ENCODE measurements around the gene ZNF611. TPM values are rescaled to one million over a fixed set of nuclear protein-coding genes. Genes with fewer than 3 reads are reported as not detected.
"Not testable (repeated sequence)": the region's sequence is repeated elsewhere in the genome, so short reads cannot be mapped to it uniquely, and the experiment has no call there.

ZNF611 gene
- total and polyA plus RNA-seq, 3 experiments from 2014 or later: 21.9 to 44.5 (median 24.2) TPM

GRCh38 chr19:52694921-52695320, 39.9 kb downstream of the ZNF611 start:
- Mint-ChIP-seq H3K4me3 (no peak overlapping the region), H3K9me3 (peaks cover 0 to 15% (median 10%) of the 10 kb centered on the region in 5 donors), H3K36me3 (peaks cover 0 to 5% (median 5%) of the 10 kb centered on the region in 3 donors), H3K27ac (no peak overlapping the region), H3K27me3 (no peaks in the 10 kb centered on the region), H3K4me1 (peaks cover 11 to 22% (median 16%) of the 10 kb centered on the region in 3 donors)
- no peaks in the 10 kb centered on the region for H3K27me3 ChIP-seq (ENCODE audit: insufficient read depth, low read length, poor library complexity, severe bottlenecking)
- ChIA-PET POLR2A (no interaction called here), CTCF (no interaction called here)
- H3K9me3 ChIP-seq (ENCODE audit: low read length): no peaks in the 10 kb centered on the region
- H3K27ac ChIP-seq (ENCODE audit: low read depth, low read length): no peak overlapping the region
- H3K36me3 ChIP-seq (ENCODE audit: insufficient read depth, low read length): no peaks in the 10 kb centered on the region
- no peak for DNase-seq
- H3K4me1 ChIP-seq (ENCODE audit: insufficient read depth, low read length): peaks cover 7% of the 10 kb centered on the region
- H3K4me3 ChIP-seq (ENCODE audit: low read length): no peak overlapping the region

DNA sequence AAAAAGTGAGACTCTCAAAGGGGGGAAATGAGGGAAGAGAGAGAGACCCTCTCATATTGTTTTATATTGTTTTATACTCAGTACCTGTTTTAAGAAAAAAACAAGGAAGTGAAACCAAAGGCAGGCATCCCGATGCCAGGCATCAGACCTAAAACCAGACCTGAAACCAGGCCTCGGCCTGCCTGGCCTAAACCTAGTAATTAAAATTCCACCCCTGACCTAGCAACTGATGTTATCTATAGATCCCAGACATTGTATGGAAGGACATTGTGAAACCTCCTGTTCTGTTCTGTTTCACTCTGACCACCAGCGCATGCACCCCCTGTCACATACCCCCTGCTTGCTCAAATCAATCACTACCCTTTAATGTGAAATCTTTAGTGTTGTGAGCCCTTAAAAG, 40.6 kb downstream of the ZNF611 start:
- H3K36me3 Mint-ChIP-seq; H3K4me1 ChIP-seq (ENCODE audit: insufficient read depth, low read length); POLR2A ChIA-PET; DNase-seq; H3K36me3 ChIP-seq (ENCODE audit: insufficient read depth, low read length); CTCF ChIA-PET; H3K4me3 ChIP-seq (ENCODE audit: low read length); H3K27me3 ChIP-seq (ENCODE audit: insufficient read depth, low read length, poor library complexity, severe bottlenecking); H3K27ac ChIP-seq (ENCODE audit: low read depth, low read length); H3K9me3 ChIP-seq (ENCODE audit: low read length); H3K4me3 Mint-ChIP-seq; H3K27me3 Mint-ChIP-seq; H3K27ac Mint-ChIP-seq: not testable (repeated sequence)
- Mint-ChIP-seq H3K9me3 (peaks cover 0 to 11% (median 8%) of the 10 kb centered on the region in 5 donors), H3K4me1 (peaks cover 16 to 29% (median 18%) of the 10 kb centered on the region in 3 donors)

DNA sequence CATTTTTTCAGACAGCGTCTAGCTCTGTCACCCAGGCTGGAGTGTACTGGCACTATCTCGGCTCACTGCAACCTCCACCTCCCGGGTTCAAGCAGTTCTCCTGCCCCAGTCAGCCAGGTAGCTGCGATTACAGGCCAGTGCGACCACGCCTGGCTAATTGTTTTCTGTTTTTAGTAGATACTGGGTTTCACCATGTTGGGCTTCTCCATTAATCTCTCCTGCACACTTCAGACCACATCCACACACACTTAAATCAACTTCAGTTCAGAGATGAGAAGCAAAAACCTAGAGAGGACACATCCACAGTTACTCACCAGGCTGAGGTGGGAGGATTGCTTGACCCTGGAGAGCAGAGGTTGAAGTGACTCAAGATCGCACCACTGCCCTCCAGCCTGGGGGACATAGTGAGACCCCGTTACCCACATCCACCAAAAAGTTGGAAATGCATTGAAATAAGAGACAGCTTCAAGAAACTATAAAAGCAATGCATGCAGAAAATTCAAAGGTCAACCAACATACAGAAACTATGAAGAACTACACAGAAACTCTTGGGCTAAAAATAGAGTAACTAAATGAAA, 42.3 kb downstream of the ZNF611 start:
- no peak overlapping the region for H3K27ac ChIP-seq (ENCODE audit: low read depth, low read length)
- Mint-ChIP-seq H3K36me3 (peaks cover 0 to 8% (median 0%) of the 10 kb centered on the region in 3 donors), H3K27me3 (peaks cover 0 to 2% of the 10 kb centered on the region in 2 donors), H3K4me3 (peak overlapping the region in 3 of 7 donors; percentile 3 to 54 (median 8)), H3K27ac (no peak overlapping the region), H3K9me3 (peaks cover 0 to 1% (median 0%) of the 10 kb centered on the region in 5 donors), H3K4me1 (peaks cover 26 to 38% (median 32%) of the 10 kb centered on the region in 3 donors)
- ChIA-PET CTCF (no interaction called here), POLR2A (no interaction called here)
- H3K27me3 ChIP-seq (ENCODE audit: insufficient read depth, low read length, poor library complexity, severe bottlenecking): no peaks in the 10 kb centered on the region
- H3K9me3 ChIP-seq (ENCODE audit: low read length): no peaks in the 10 kb centered on the region
- no peak overlapping the region for H3K4me3 ChIP-seq (ENCODE audit: low read length)
- peaks cover 15% of the 10 kb centered on the region for H3K4me1 ChIP-seq (ENCODE audit: insufficient read depth, low read length)
- DNase-seq: no peak
- H3K36me3 ChIP-seq (ENCODE audit: insufficient read depth, low read length): no peaks in the 10 kb centered on the region

DNA sequence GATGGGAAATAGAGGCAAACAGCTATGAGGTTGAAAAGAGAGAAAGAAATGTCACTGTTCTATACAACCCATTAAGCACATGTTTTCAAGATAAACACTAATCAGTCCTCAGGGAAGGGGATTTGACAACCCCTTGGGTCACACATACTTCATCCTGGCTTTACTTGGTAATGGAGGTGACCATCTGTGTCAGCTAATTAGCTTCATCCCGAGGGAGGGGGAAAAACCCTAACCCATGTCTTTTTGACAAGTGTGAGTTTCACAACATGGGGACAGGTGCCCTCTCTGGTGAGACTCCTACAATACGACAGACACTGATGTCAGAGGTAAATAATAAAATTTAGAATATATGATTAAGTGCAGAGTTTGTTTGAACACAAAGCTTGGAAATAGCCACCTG, 43.1 kb downstream of the ZNF611 start:
- H3K36me3 ChIP-seq (ENCODE audit: insufficient read depth, low read length): no peaks in the 10 kb centered on the region
- ChIA-PET CTCF (no interaction called here), POLR2A (interaction anchor here (0.6 kb wide), 1 partner anchor 11 kb away, joined by 3 read pairs; no protein-coding TSS in a partner anchor)
- H3K36me3 Mint-ChIP-seq: peaks cover 0 to 8% (median 0%) of the 10 kb centered on the region in 3 donors
- peaks cover 0 to 2% of the 10 kb centered on the region in 2 donors for H3K27me3 Mint-ChIP-seq
- H3K27ac ChIP-seq (ENCODE audit: low read depth, low read length): no peak overlapping the region
- H3K4me3 ChIP-seq (ENCODE audit: low read length): no peak overlapping the region
- no peak for DNase-seq
- H3K27ac Mint-ChIP-seq: peak overlapping the region in 5 of 8 donors; percentile 36 to 85 (median 54)
- no peaks in the 10 kb centered on the region for H3K9me3 ChIP-seq (ENCODE audit: low read length)
- H3K27me3 ChIP-seq (ENCODE audit: insufficient read depth, low read length, poor library complexity, severe bottlenecking): no peaks in the 10 kb centered on the region
- H3K4me1 ChIP-seq (ENCODE audit: insufficient read depth, low read length): peaks cover 15% of the 10 kb centered on the region
- no peaks in the 10 kb centered on the region for H3K9me3 Mint-ChIP-seq
- H3K4me1 Mint-ChIP-seq: peaks cover 26 to 38% (median 32%) of the 10 kb centered on the region in 3 donors
- peak overlapping the region; percentile 56 to 98 (median 93) for H3K4me3 Mint-ChIP-seq

DNA sequence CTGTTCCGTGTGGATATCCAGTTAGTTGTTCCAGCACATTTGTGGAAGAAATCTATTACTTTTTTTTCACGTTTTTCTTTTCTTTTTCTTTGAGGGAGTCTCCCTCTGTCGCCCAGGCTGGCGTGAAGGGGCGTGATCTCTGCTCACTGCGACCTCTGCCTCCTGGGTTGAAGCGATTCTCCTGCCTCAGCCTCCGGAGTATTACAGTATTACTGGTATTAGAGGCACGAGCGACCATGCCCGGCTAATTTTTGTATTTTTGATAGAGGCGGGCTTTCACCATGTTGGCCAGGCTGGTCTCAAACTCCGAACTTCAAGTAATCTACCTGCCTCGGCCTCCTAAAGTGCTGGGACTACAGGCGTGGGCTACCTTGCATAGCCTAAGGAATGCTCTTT, 43.6 kb downstream of the ZNF611 start:
- peaks cover 0 to 2% of the 10 kb centered on the region in 2 donors for H3K27me3 Mint-ChIP-seq
- Histone ChIP-seq H3K36me3 (ENCODE audit: insufficient read depth, low read length) (no peaks in the 10 kb centered on the region), H3K27ac (ENCODE audit: low read depth, low read length) (peak overlapping the region; percentile 62), H3K4me3 (ENCODE audit: low read length) (peak overlapping the region; percentile 83), H3K27me3 (ENCODE audit: insufficient read depth, low read length, poor library complexity, severe bottlenecking) (no peaks in the 10 kb centered on the region), H3K9me3 (ENCODE audit: low read length) (no peaks in the 10 kb centered on the region), H3K4me1 (ENCODE audit: insufficient read depth, low read length) (peaks cover 15% of the 10 kb centered on the region)
- H3K9me3 Mint-ChIP-seq: no peaks in the 10 kb centered on the region
- peaks cover 0 to 8% (median 0%) of the 10 kb centered on the region in 3 donors for H3K36me3 Mint-ChIP-seq
- H3K4me3 Mint-ChIP-seq: peak overlapping the region; percentile 87 to 98 (median 93)
- peaks cover 26 to 38% (median 32%) of the 10 kb centered on the region in 3 donors for H3K4me1 Mint-ChIP-seq
- H3K27ac Mint-ChIP-seq: peak overlapping the region; percentile 85 to 97 (median 96)
- DNase-seq: no peak
- ChIA-PET POLR2A (interaction anchor here (0.6 kb wide), 1 partner anchor 12 kb away, joined by 3 read pairs; no protein-coding TSS in a partner anchor), CTCF (no interaction called here)

DNA sequence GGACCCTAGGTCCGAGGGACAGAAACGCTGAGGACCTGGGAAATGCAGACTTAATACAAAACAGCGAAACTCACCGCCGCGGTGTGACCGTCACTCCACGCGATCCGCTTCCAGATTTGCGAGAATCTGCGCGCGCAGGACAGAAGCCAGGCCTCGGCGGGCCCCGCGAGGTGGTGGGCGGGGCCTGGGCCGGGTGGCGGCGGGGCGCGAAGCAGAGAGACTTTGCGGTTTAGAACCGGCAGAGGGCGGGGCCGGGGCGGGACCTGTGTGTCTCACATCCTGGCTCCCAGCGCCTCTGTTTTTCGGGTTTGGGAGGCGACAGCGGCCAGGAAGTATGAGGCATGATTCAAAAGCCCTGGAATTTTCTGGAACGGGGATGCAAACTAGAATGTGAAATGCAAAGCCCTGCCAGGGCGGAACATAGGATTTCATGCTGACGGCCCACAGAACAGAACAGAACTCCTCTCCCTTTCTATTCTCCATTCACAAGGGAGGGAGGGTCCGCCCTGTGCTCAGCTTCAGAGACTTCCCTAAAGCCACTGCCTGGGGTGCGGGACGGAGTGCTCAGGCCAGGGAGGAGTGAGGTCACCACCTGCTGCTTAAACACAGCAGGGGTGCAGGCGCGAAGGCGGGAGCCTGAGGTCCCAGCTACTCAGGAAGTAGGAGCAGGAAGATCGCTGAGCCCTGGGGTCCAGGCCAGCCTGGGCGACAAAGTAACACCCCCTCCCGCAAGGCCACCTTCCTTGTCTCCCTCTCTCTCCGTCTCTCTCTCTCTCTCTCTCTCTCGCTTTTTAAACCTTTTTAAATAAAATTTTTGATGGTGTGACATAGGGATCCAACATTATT, 44.3 kb downstream of the ZNF611 start:
- DNase-seq: peak; percentile 86 to 94 (median 90)
- Mint-ChIP-seq H3K36me3 (peaks cover 0 to 10% (median 0%) of the 10 kb centered on the region in 3 donors), H3K4me3 (peak overlapping the region; percentile 87 to 98 (median 93)), H3K27ac (peak overlapping the region; percentile 85 to 97 (median 96)), H3K27me3 (peaks cover 0 to 2% of the 10 kb centered on the region in 2 donors), H3K4me1 (peaks cover 26 to 38% (median 35%) of the 10 kb centered on the region in 3 donors), H3K9me3 (no peaks in the 10 kb centered on the region)
- H3K4me3 ChIP-seq (ENCODE audit: low read length): peak overlapping the region; percentile 83
- no peaks in the 10 kb centered on the region for H3K9me3 ChIP-seq (ENCODE audit: low read length)
- H3K4me1 ChIP-seq (ENCODE audit: insufficient read depth, low read length): peaks cover 15% of the 10 kb centered on the region
- H3K36me3 ChIP-seq (ENCODE audit: insufficient read depth, low read length): no peaks in the 10 kb centered on the region
- ChIA-PET POLR2A (no interaction called here), CTCF (no interaction called here)
- peak overlapping the region; percentile 82 for H3K27ac ChIP-seq (ENCODE audit: low read depth, low read length)
- no peaks in the 10 kb centered on the region for H3K27me3 ChIP-seq (ENCODE audit: insufficient read depth, low read length, poor library complexity, severe bottlenecking)

DNA sequence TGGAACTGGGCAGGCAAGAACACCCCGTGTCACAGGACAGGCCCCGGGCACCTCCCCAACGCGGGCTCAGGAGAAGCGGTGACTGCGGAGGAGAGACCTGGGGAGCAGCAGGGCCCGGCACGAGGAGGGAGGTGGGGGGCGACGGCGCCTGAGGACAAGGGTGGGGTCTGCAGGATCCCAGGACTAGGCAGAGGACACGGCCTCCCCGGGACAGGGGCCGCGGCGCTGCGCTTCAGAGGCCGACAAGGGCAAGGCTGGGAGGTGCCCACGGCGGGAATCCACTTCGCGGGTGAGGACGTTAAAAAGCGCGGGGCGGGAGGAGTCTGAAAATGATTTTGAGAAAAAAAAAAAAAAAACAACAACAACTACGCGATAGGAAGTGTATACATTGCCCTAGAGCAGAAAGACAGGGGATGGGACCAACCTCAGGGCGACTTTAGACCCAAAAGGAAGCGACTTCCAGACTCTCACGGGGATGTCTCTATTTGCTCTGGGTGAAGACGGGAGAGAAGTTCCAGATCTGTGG, 44.9 kb downstream of the ZNF611 start:
- peak overlapping the region; percentile 83 for H3K4me3 ChIP-seq (ENCODE audit: low read length)
- H3K4me1 Mint-ChIP-seq: peaks cover 26 to 44% (median 41%) of the 10 kb centered on the region in 3 donors
- DNase-seq: peak in 4 of 5 donors; percentile 20 to 54 (median 24)
- ChIA-PET CTCF (no interaction called here), POLR2A (no interaction called here)
- H3K27me3 Mint-ChIP-seq: peaks cover 0 to 2% of the 10 kb centered on the region in 2 donors
- H3K36me3 Mint-ChIP-seq: peaks cover 0 to 16% (median 5%) of the 10 kb centered on the region in 3 donors
- H3K4me1 ChIP-seq (ENCODE audit: insufficient read depth, low read length): peaks cover 15% of the 10 kb centered on the region
- H3K36me3 ChIP-seq (ENCODE audit: insufficient read depth, low read length): no peaks in the 10 kb centered on the region
- H3K27ac Mint-ChIP-seq: peak overlapping the region; percentile 85 to 97 (median 96)
- H3K27ac ChIP-seq (ENCODE audit: low read depth, low read length): peak overlapping the region; percentile 82
- H3K9me3 ChIP-seq (ENCODE audit: low read length): no peaks in the 10 kb centered on the region
- no peaks in the 10 kb centered on the region for H3K9me3 Mint-ChIP-seq
- H3K4me3 Mint-ChIP-seq: peak overlapping the region; percentile 87 to 98 (median 93)
- no peaks in the 10 kb centered on the region for H3K27me3 ChIP-seq (ENCODE audit: insufficient read depth, low read length, poor library complexity, severe bottlenecking)

All from CD8-positive, alpha-beta memory T cell (primary cell).